IMR-90 (cell line): ENCODE results near the gene ADPRHL1. TPM values are rescaled to one million over a fixed set of nuclear protein-coding genes. Genes with fewer than 3 reads are reported as not detected.
A peak's percentile ranks its signal among the peaks of the same experiment; 100 is the strongest.

Experiments used
- ATAC-seq: fragments of 200-7000 bp; cut with Tn5 transposase; 2 replicates; pipeline ENCODE4 v1.9.1; 2020; ENCODE audit warnings: low read depth, mild to moderate bottlenecking, moderate library complexity
- BruUV-seq: library from RNA; stranded (reverse); fragments of 400-500 nt; replicated peaks from 2 replicates; lab custom pipeline; 2021; lab: Mats Ljungman, UMichigan
- CTCF ChIA-PET: fragments of 300-600 bp; formaldehyde crosslinking; extraction: SDS; loops from one replicate; lab custom pipeline; 2021; ENCODE audit warnings: antibody characterized with exemption; lab: Yijun Ruan, JAX
- POLR2A ChIA-PET: fragments of 300-600 bp; sonication (Branson Sonifier 250); formaldehyde crosslinking; loops from one replicate; lab custom pipeline; 2022; ENCODE audit warnings: antibody characterized with exemption; ENCODE audit not compliant: unreplicated experiment; lab: Charles Lee
- DNase-seq: peaks from one replicate; pipeline ENCODE4 v3.0.0; 2013
- H2AFZ ChIP-seq: replicated peaks from 2 replicates; pipeline ENCODE3; 2013; ENCODE audit warnings: low read length, mild to moderate bottlenecking; ENCODE audit not compliant: poor library complexity
- H2AK5ac ChIP-seq: 2 replicates; pipeline ENCODE4 v1.6.1; 2013; ENCODE audit warnings: low read depth, low read length, inconsistent platforms
- H2AK9ac ChIP-seq: replicated peaks from 2 replicates; pipeline ENCODE3; 2013; ENCODE audit warnings: mild to moderate bottlenecking, low read depth, low read length, moderate library complexity; ENCODE audit not compliant: poor library complexity
- H2BK120ac ChIP-seq: 2 replicates; pipeline ENCODE4 v1.6.1; 2013; ENCODE audit warnings: low read depth, low read length, inconsistent platforms
- H2BK15ac ChIP-seq: 3 replicates; pipeline ENCODE4 v1.6.1; 2013; ENCODE audit warnings: low read depth, low read length, inconsistent platforms
- H2BK20ac ChIP-seq: 2 replicates; pipeline ENCODE4 v1.6.1; 2013; ENCODE audit warnings: low read depth, mild to moderate bottlenecking, inconsistent platforms, low read length, moderate library complexity
- H2BK5ac ChIP-seq: 2 replicates; pipeline ENCODE4 v1.6.1; 2013; ENCODE audit warnings: mild to moderate bottlenecking, low read depth, low read length, inconsistent platforms; ENCODE audit not compliant: poor library complexity, severe bottlenecking
- H3K14ac ChIP-seq: replicated peaks from 2 replicates; pipeline ENCODE4 v1.6.1; 2013; ENCODE audit warnings: low read depth, low read length, inconsistent platforms
- H3K18ac ChIP-seq: 2 replicates; pipeline ENCODE4 v1.6.1; 2013; ENCODE audit warnings: low read depth, low read length, control low read depth
- H3K23ac ChIP-seq: 2 replicates; pipeline ENCODE4 v1.6.1; 2013; ENCODE audit warnings: low read depth, low read length, inconsistent platforms
- H3K27ac ChIP-seq: 2 replicates; pipeline ENCODE4 v1.5.1; 2013; ENCODE audit warnings: mild to moderate bottlenecking, control low read depth, low read length; ENCODE audit not compliant: insufficient read depth
- H3K27me3 ChIP-seq: 2 replicates; pipeline ENCODE4 v1.6.1; 2013; ENCODE audit warnings: low read length; ENCODE audit not compliant: control insufficient read depth, insufficient read depth
- H3K36me3 ChIP-seq: 2 replicates; pipeline ENCODE4 v1.6.1; 2013; ENCODE audit warnings: low read length, mixed read lengths; ENCODE audit not compliant: control insufficient read depth, insufficient read depth
- H3K4ac ChIP-seq: 2 replicates; pipeline ENCODE4 v1.6.1; 2013; ENCODE audit warnings: low read depth, low read length, inconsistent platforms
- H3K4me1 ChIP-seq: 2 replicates; pipeline ENCODE4 v1.6.1; 2013; ENCODE audit warnings: low read length, mixed read lengths; ENCODE audit not compliant: control insufficient read depth, insufficient read depth
- H3K4me2 ChIP-seq: 2 replicates; pipeline ENCODE4 v1.6.1; 2013; ENCODE audit warnings: low read depth, mild to moderate bottlenecking, control low read depth, low read length, moderate library complexity
- H3K4me3 ChIP-seq: 2 replicates; pipeline ENCODE4 v1.5.1; 2013; ENCODE audit warnings: low read depth, mild to moderate bottlenecking, control low read depth, low read length, moderate library complexity; ENCODE audit not compliant: insufficient read depth
- H3K56ac ChIP-seq: 2 replicates; pipeline ENCODE4 v1.6.1; 2013; ENCODE audit warnings: low read length, inconsistent platforms; ENCODE audit not compliant: insufficient read depth; ENCODE audit errors: extremely low read depth
- H3K79me1 ChIP-seq, 2 experiments: 2 replicates each; pipeline ENCODE4 v1.6.1; 2013; ENCODE audit warnings: low read length in 2 of 2, inconsistent platforms in 1 of 2, low read depth in 1 of 2
- H3K9ac ChIP-seq: 2 replicates; pipeline ENCODE4 v1.6.1; 2013; ENCODE audit warnings: low read depth, low read length, control low read depth
- H3K9me1 ChIP-seq: 2 replicates; pipeline ENCODE4 v1.6.1; 2013; ENCODE audit warnings: low read length, inconsistent platforms; ENCODE audit not compliant: insufficient read depth
- H3K9me3 ChIP-seq: 2 replicates; pipeline ENCODE4 v1.6.1; 2013; ENCODE audit warnings: low read length; ENCODE audit not compliant: control insufficient read depth, insufficient read depth
- H4K20me1 ChIP-seq: 2 replicates; pipeline ENCODE4 v1.6.1; 2013; ENCODE audit warnings: low read length, inconsistent platforms; ENCODE audit not compliant: insufficient read depth
- H4K5ac ChIP-seq: 2 replicates; pipeline ENCODE4 v1.6.1; 2013; ENCODE audit warnings: mild to moderate bottlenecking, low read depth, low read length, control low read depth
- H4K8ac ChIP-seq, 2 experiments: 2 replicates each; pipeline ENCODE4 v1.6.1; 2013; ENCODE audit warnings: low read depth in 2 of 2, low read length in 2 of 2, control low read depth in 1 of 2, inconsistent platforms in 1 of 2
- H4K91ac ChIP-seq: 2 replicates; pipeline ENCODE4 v1.6.1; 2013; ENCODE audit warnings: low read depth, low read length, inconsistent platforms; ENCODE audit not compliant: insufficient read depth
- BHLHE40 ChIP-seq: fragments of 150-350 bp; IDR thresholded peaks from 2 replicates; pipeline ENCODE4 v1.6.1; 2016; ENCODE audit warnings: mild to moderate bottlenecking, low read depth, low read length
- CHD1 ChIP-seq: IDR thresholded peaks from 2 replicates; pipeline ENCODE4 v1.6.1; 2012; ENCODE audit warnings: low read depth, low read length, improper control_type of control experiment
- CTCF ChIP-seq: conservative IDR thresholded peaks from 2 replicates; pipeline ENCODE4 v1.5.1; 2012; ENCODE audit warnings: mild to moderate bottlenecking, low read depth, low read length, improper control_type of control experiment
- FOS ChIP-seq: fragments of 150-350 bp; IDR thresholded peaks from 2 replicates; pipeline ENCODE4 v1.6.1; 2016; ENCODE audit warnings: low read depth, low read length
- MAFK ChIP-seq: IDR thresholded peaks from 2 replicates; pipeline ENCODE4 v1.6.1; 2012; ENCODE audit warnings: low read depth, low read length, improper control_type of control experiment
- MXI1 ChIP-seq: IDR thresholded peaks from 2 replicates; pipeline ENCODE4 v1.6.1; 2012; ENCODE audit warnings: low read depth, mild to moderate bottlenecking, low read length, moderate library complexity, borderline replicate concordance
- NFE2L2 ChIP-seq: fragments of 150-350 bp; IDR thresholded peaks from 2 replicates; pipeline ENCODE4 v1.6.1; 2016; ENCODE audit warnings: low read depth, mild to moderate bottlenecking, low read length
- POLR2A ChIP-seq: IDR thresholded peaks from 2 replicates; pipeline ENCODE4 v1.6.1; 2012; ENCODE audit warnings: mild to moderate bottlenecking, low read depth, low read length
- RAD21 ChIP-seq: IDR thresholded peaks from 2 replicates; pipeline ENCODE4 v1.6.1; 2012; ENCODE audit warnings: low read length, improper control_type of control experiment
- RCOR1 ChIP-seq: IDR thresholded peaks from 2 replicates; pipeline ENCODE4 v1.6.1; 2012; ENCODE audit warnings: mild to moderate bottlenecking, low read length, improper control_type of control experiment; ENCODE audit not compliant: insufficient replicate concordance
- RFX5 ChIP-seq: IDR thresholded peaks from 2 replicates; pipeline ENCODE4 v1.8.0; 2012; ENCODE audit warnings: low read depth, mild to moderate bottlenecking, low read length, moderate library complexity
- SMC3 ChIP-seq: fragments of 150-350 bp; IDR thresholded peaks from 2 replicates; pipeline ENCODE4 v1.6.1; 2016; ENCODE audit warnings: low read depth, mild to moderate bottlenecking, antibody characterized with exemption, low read length, moderate library complexity
- USF2 ChIP-seq: fragments of 150-350 bp; IDR thresholded peaks from 2 replicates; pipeline ENCODE4 v1.6.1; 2017; ENCODE audit warnings: mild to moderate bottlenecking, antibody characterized with exemption, low read length, low read depth
- WGBS, 2 experiments: methylation state at CpG; one replicate each; pipeline versions ENCODE4 v1.1.5 to v1.1.7; 2013; ENCODE audit warnings: missing lambda C conversion rate in 2 of 2; ENCODE audit not compliant: insufficient read length in 1 of 2; ENCODE audit errors: extremely low coverage in 2 of 2; 5-methylcytosine and 5-hydroxymethylcytosine counted together
- dilution Hi-C: fragments of 300-500 bp; cut with HindIII; formaldehyde crosslinking; loops from one replicate; pipeline ENCODE4 v1.14.3; 2018; ENCODE audit warnings: low sequenced_read_pairs; ENCODE audit not compliant: unreplicated experiment
- in situ Hi-C: fragments of 300-500 bp; cut with MboI; formaldehyde crosslinking; loops from 3 replicates; pipeline ENCODE4 v1.14.3; 2019; ENCODE audit warnings: low sequenced_read_pairs, inconsistent platforms, mixed read lengths
- intact Hi-C: fragments of 100-400 bp; cut with micrococcal nuclease; formaldehyde crosslinking; loops from 2 replicates; pipeline ENCODE4 v1.10.0; 2022
- polyA plus RNA-seq, 3 experiments: library from polyadenylated mRNA; depleted of rRNA; stranded (reverse); fragments of >200 nt; gene quantifications; 2 replicates each; pipeline ENCODE4 v1.2.3, GENCODE V29; 2012; ENCODE audit warnings: low replicate concordance in 1 of 3
- total RNA-seq: library from RNA; depleted of rRNA; stranded (reverse); fragments of >200 nt; gene quantifications from 2 replicates; pipeline ENCODE4 v1.2.3, GENCODE V29; 2012
- TF ChIP-seq, protein P1 (sequence below): fragments of 150-350 bp; IDR thresholded peaks from 2 replicates; pipeline ENCODE4 v1.6.1; 2016; ENCODE audit warnings: low read depth, mild to moderate bottlenecking, low read length, moderate library complexity, borderline replicate concordance

Gene ADPRHL1
- total and polyA plus RNA-seq, 2 of the 4 experiments (the other 2 are of a cell fraction): 0.36 to 0.67 TPM

GRCh38 chr13:113495494-113496210 lies 42.4 kb upstream of the ADPRHL1 start:
- no peak overlapping the region for H4K91ac ChIP-seq
- peaks cover 44% of the 10 kb centered on the region for H3K36me3 ChIP-seq
- H2BK120ac ChIP-seq: no peak overlapping the region
- H2BK15ac ChIP-seq: no peak overlapping the region
- DNase-seq: peak; percentile 41
- no peak overlapping the region for H3K18ac ChIP-seq
- peak; percentile 2; the same call in 1 of the 2 replicates for ATAC-seq
- H3K79me1 ChIP-seq: peaks cover 44 to 75% of the 10 kb centered on the region in 2 experiments
- WGBS, 2 experiments: 55% methylated on average over 18 of the region's 26 CpGs; no CpG with 5 or more reads in 1 of the 2 experiments
- H4K5ac ChIP-seq: no peak overlapping the region
- BruUV-seq: no TSS peak
- H4K8ac ChIP-seq: no peak overlapping the region
- H2AFZ ChIP-seq: no peak overlapping the region
- H3K9me1 ChIP-seq: peaks cover 33% of the 10 kb centered on the region
- CTCF ChIA-PET: interaction anchor here (0.6 kb wide), 1 partner anchor 257 kb away, joined by 5 read pairs; no protein-coding TSS in a partner anchor
- H3K56ac ChIP-seq: no peak overlapping the region
- no peak overlapping the region; the same call in 1 of the 2 replicates for H3K4ac ChIP-seq
- H3K27ac ChIP-seq: 0 out of 2 replicates have a peak overlapping the region, but pooled peaks have one; percentile 15
- no peak overlapping the region for H3K4me3 ChIP-seq
- H3K23ac ChIP-seq: peak overlapping the region; percentile 46; the same call in 1 of the 2 replicates
- H3K9ac ChIP-seq: no peak overlapping the region
- H3K4me2 ChIP-seq: peak overlapping the region; percentile 16; the same call in 1 of the 2 replicates
- no peaks in the 10 kb centered on the region for H3K27me3 ChIP-seq
- dilution Hi-C loops (no loop called here), in situ Hi-C loops (no loop called here), intact Hi-C loops (no loop called here)
- H3K14ac ChIP-seq: no peak overlapping the region
- H2BK5ac ChIP-seq: no peak overlapping the region
- no peaks in the 10 kb centered on the region for H3K9me3 ChIP-seq
- peak overlapping the region; percentile 67 for H2AK9ac ChIP-seq
- H4K20me1 ChIP-seq: peaks cover 59% of the 10 kb centered on the region
- no peak for TF ChIP-seq RAD21
- no peak for TF ChIP-seq NFE2L2
- no peak for TF ChIP-seq USF2
- TF ChIP-seq CTCF: no peak
- TF ChIP-seq POLR2A: no peak
- no peak for TF ChIP-seq RFX5
- no peak for TF ChIP-seq MXI1
- TF ChIP-seq SMC3: no peak
- TF ChIP-seq FOS: no peak
- TF ChIP-seq, protein P1, sequence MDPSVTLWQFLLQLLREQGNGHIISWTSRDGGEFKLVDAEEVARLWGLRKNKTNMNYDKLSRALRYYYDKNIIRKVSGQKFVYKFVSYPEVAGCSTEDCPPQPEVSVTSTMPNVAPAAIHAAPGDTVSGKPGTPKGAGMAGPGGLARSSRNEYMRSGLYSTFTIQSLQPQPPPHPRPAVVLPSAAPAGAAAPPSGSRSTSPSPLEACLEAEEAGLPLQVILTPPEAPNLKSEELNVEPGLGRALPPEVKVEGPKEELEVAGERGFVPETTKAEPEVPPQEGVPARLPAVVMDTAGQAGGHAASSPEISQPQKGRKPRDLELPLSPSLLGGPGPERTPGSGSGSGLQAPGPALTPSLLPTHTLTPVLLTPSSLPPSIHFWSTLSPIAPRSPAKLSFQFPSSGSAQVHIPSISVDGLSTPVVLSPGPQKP: no peak
- no peak for TF ChIP-seq BHLHE40
- no peak for TF ChIP-seq RCOR1
- TF ChIP-seq CHD1: no peak
- TF ChIP-seq MAFK: no peak
- no peak overlapping the region for H2AK5ac ChIP-seq
- H3K4me1 ChIP-seq: peaks cover 21% of the 10 kb centered on the region
- POLR2A ChIA-PET: no interaction called here
- H2BK20ac ChIP-seq: no peak overlapping the region
